Measurements from ENCODE around the gene SLC35E3.
"Not testable (repeated sequence)": the region's sequence is repeated elsewhere in the genome, so short reads cannot be mapped to it uniquely, and the experiment has no call there.

SLC35E3 gene

DNA sequence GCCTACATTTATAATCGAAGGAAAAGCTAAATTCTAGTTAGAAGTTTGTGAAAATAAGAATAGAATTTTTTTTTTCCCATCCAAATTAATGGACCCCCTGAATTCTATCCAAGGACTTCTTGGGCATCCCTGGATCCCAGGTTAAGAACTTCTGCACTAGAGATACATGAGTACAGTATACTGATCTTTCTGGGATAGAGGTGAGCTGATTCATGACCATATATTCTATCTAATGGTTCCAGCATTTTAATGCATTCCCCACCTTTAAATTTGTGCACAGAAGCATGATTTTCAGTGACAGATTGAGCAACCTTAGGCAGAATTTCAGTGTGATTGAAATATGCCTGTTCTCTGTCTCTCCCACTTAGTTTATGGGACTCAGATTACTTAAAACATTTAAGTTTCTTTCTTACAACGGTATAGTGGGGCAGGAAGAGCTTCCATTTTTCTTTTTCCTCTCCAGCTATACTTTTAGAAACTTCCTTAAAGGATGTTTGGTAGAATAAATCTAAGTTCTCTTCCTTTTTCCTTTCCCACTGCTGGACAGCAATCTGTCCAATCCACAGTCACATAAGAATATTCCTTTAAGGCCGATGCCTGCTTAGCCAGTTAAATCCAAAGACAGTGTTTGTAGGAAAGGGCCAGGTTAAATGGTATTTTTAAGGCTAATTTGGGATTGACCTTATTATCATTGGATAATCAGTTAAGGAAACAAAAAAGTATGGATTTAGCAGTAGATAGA lies 68.7 kb downstream of the SLC35E3 start:
- DNase-seq: no peak

DNA sequence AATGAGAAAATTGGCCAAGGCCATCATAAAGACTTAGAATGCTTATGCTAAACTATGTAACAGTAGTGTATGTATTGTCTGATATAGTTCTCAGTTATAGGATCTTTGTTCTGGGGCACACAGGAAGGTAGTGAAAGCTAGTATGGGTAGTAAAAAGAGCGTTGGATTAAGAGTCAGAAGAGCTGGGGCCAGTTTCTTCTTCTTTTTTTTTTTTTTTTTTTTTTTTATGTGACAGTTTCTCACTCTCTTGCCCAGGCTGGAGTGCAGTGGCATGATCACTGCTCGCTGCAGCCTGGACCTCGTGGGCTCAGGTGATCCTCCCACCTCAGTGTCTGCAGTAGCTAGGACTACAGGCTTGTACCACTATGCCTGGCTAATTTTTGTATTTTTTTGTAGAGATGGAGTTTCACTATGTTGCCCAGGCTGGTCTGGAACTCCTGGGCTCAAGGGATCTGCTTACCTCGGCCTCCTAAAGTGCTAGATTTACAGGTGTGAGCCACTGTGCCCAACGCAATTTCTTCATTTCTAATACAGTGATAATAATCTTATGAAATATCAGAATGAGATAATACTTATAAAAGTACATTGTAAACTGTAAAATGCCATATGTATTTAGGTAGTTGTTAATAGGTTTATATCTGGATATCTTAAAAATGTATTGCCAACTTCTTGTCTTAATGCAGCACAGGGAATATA lies 69.4 kb downstream of the SLC35E3 start:
- no peak for DNase-seq

DNA sequence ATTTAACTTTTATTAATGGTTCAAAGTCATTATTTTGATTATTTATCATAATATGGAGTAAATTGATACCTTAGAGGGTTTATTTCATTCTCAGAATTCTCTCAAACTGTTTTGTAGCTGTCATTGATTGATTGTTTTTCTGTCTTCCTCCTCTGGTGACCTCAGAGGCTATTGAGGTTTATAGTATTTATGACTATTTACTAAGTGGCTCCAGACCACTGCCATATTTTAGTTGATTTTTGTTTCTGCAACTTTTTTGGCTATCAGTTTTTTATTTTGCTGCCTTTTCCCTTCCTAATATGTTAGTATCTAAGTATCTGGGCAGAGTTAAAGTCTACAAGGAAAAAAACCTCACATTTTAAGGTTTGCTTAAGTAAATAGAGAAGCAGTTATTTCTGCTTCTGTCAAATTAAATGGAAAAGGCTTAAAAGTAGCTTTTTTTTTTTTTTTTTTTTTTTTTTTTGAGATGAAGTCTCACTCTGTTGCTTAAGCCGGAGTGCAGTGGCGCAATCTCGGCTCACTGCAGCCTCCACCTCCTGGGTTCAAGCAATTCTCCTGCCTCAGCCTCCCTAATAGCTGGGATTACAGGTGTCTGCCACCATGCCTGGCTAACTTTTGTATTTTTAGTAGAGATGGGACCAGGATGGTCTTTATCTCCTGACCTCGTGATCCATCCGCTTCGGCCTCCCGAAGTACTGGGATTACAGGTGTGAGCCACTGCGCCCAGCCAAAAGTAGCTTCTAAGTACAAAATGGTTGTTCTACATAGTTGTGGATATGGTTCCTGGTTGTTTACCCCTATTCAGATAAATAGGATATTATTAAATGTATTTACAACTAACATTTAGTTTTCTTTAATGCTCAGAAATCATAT lies 70.2 kb downstream of the SLC35E3 start:
- DNase-seq: no peak

DNA sequence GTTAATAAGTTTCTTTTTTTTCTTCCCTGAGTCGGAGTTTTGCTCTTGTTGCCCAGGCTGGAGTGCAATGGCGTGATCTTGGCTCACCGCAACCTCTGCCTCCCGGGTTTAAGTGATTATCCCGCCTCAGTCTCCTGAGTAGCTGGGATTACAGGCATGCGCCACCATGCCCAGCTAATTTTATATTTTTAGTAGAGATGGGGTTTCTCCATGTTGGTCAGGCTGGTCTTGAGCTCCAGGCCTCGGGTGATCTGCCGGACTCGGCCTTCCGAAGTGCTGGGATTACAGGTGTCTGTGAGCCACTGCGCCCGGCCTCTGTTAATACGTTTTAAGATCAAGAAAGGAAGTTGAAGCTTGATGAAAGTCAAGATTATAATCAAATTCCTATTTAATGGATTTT lies 73.5 kb downstream of the SLC35E3 start:
- not testable (repeated sequence) for DNase-seq

DNA sequence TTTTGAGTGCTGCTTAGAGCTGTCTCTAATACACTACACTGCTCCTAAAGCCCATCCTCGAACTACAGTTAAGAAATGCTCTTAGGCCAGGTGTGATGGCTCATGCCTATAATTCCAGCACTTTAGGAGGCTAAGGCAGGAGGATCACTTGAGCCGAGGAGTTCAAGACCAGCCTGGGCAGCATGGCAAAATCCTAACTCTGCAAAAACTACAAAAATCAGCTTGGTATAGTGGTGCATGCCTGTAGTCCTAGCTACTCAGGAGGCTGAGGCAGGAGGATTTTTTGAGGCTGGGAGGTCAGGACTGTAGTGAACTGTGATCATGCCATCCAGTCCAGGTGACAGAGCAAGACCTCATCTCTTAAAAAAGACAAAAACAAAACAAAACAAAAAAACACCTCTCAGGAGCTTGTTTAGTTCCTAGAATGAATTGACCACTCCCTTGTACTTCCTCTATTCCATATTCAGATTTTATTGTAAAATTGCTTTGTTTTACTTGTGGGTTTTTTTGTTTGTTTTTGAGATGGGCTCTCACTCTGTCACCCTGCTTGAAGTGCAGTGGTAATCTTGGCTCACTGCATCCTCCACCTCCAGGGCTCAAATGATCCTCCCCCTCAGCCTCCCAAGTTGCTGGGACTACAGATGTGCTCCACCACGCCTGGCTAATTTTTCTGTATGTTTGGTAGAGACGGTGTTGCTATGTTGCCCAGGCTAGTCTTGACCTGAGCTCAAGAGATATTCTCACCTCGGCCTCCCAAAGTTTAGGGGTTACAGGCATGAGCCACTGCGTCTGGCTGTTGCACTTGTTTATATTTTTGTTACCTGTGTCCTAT lies 75.6 kb downstream of the SLC35E3 start:
- DNase-seq: no peak

DNA sequence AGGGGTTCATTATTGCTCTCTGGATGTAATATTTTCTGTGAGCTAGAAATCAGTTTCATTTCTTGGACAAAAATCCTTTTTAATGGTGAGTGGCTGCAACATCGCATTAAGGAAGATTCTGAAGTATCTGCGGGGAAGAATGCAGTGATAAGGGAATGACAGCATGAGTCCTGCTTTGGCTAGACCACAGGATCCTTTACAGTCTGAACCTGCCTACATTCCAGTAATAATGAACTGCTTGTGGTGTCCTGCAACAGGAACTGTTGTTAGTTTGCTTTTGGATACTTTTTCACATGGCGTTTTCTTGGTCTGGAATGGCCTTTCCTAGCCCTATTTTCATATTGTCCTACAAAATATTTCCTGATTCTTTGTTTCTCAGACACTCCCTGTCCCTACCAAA lies 77.7 kb downstream of the SLC35E3 start:
- no peak for DNase-seq

DNA sequence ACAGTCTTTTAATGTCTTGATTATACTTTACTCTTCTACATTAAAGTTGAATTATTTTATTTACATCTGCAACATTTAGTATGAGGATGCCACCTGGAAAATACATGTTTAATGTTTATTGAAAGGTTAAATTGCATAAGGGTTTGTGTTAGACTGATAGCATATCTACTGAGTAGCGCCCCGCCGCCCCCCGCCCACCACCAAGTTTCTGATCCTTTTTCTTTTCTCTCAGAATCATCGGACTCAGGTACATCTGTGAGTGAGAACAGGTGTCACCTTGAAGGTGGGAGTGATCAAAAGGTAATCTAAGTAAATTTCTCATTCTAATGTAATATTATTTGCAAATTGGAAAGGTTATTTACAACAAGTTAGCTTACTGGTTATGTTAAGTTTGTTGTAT lies 78.2 kb downstream of the SLC35E3 start:
- DNase-seq: no peak

DNA sequence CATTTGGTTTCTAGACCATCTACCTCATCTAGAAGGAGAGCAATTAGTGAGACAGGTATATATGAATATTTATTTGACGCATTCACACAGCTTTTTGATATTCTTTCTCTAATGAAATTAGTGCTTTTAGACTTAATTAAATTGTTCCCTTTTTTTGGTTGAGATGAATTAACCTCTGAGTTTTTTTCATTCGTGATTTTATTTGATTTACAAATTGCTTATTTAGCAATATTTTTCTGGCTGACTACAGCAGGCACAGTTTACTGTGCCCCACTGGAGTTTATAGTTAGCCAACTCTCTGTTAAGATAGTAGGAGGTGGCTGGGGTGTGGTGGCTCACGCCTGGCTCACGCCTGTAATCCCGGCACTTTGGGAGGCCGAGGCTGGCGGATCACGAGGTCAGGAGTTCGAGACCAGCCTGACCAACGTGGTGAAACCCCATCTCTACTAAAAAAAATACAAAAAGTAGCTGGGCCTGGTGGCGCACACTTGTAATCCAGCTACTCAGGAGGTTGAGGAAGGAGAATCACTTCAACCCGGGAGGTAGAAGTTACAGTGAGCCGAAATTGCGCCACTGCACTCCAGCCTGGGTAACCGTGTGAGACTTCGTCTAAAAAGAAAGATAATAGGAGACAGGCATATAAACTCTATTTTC lies 78.7 kb downstream of the SLC35E3 start:
- DNase-seq: no peak

DNA sequence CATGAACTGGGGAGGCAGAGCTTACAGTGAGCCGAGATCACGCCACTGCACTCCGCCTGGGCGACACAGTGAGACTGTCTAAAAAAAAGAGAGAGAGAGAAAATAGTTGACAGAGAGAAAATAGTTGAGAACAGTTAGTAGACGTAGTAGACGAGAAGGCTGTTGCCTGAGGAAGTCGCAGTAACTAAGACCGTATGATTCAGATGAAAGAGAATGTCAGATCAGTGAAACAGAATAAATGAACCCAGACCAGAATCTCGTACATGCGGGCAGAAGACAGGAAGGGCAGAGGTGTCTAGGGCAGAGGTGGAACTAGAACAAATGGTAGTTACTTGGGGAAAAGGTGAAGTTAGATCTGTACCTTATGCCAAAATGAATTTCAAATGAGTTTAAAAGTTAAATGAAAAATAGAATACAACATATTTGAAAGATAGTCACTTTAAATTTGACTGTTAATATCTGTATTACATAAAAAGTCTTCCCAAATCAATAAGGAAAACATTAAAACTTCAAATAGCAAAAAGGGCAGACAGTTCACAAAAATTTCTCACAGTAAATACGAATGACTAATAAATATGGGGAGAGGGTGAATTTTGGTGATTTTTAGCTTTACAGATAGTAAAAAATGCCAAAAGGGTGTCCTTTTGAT lies 79.7 kb downstream of the SLC35E3 start:
- DNase-seq: no peak

DNA sequence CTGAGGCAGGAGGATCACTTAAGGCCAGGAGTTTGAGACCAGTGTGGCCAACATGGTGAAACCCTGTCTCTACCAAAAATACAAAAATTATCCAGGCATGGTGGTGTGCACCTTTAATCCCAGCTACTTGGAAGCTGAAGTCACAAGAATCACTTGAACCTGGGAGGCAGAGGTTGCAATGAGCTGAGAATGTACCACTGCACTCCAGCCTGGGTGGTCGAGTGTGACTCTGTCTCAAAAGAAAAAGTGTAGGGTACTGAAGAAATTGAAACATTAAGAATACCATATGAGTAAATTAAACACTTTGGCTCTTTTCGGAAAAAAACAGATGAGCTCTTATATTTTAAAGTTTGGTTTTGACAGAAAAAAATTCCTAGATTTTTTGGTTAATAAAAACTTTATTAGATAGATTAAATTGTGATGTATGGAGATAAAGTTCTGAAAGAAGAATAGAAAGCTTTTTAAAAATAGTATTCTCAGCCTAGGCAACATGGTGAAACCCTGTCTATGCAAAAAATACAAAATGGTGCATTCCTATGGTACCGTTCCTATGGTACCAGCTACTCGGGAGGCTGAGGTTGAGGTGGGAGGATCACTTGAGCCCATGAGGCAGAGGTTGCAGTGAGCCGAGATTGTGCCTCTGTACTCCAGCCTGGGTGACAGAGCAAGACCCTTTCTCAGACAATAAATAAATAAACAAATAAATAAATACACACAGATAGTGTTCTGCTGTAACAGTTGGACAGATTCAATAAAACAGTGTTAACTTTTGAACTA lies 82.1 kb downstream of the SLC35E3 start:
- no peak for DNase-seq

DNA sequence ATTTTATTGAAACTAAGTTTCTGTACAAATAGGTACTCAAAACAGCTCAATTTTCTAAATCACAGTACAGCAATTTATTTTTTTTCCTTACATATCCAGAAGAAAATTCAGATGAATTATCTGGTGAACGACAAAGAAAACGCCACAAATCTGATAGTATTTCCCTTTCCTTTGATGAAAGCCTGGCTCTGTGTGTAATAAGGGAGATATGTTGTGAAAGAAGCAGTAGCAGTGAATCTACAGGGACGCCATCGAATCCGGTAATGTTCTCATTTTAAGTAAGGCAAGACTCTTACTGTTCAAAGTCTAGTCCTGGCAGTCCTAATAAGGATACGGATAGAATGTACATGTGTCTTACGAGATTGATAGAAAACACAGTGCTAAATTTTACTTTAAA lies 82.7 kb downstream of the SLC35E3 start:
- no peak for DNase-seq

Data from activated effector memory CD4-positive, alpha-beta T cell treated with Interleukin-2 at 50 U/mL for 16 hours (primary cell).